GM12878 (cell line): ENCODE results near the gene MSRB1. TPM values are rescaled to one million over a fixed set of nuclear protein-coding genes. Genes with fewer than 3 reads are reported as not detected.

ENCODE experiments used
- ATAC-seq: fragments of 200-7000 bp; cut with Tn5 transposase; 3 replicates; pipeline ENCODE4 v1.9.1; 2020; ENCODE audit warnings: mild to moderate bottlenecking, moderate library complexity
- BruUV-seq: library from RNA; stranded (reverse); fragments of 400-500 nt; replicated peaks from 2 replicates; lab custom pipeline; 2021; lab: Mats Ljungman, UMichigan
- CTCF ChIA-PET: fragments of 300-600 bp; sonication (Branson Sonifier 250); formaldehyde crosslinking; extraction: SDS; loops from one replicate; lab custom pipeline; 2021; ENCODE audit warnings: inconsistent platforms; lab: Yijun Ruan, JAX
- POLR2A ChIA-PET: fragments of 350-600 bp; formaldehyde crosslinking; extraction: SDS; loops from one replicate; lab custom pipeline; 2021; ENCODE audit warnings: inconsistent platforms; lab: Charles Lee
- RAD21 ChIA-PET: fragments of 300-600 bp; sonication (Branson Sonifier 250); formaldehyde crosslinking; loops from one replicate; lab custom pipeline; 2023; ENCODE audit warnings: antibody characterized with exemption; ENCODE audit not compliant: unreplicated experiment; lab: Charles Lee
- SMC1A ChIA-PET: fragments of 300-600 bp; sonication (Branson Sonifier 250); formaldehyde crosslinking; loops from one replicate; lab custom pipeline; 2023; ENCODE audit not compliant: unreplicated experiment, uncharacterized antibody; lab: Charles Lee
- DNase-seq: peaks from one replicate; pipeline ENCODE4 v3.0.0-alpha.2; 2011; ENCODE audit warnings: low read depth, low spot score
- FAIRE-seq: peaks from 3 replicates; lab custom pipeline; 2011; peaks lifted over from hg19 to GRCh38; lab: Jason Lieb, UNC
- H2AFZ ChIP-seq: 2 replicates; pipeline ENCODE4 v1.6.0; 2011; ENCODE audit warnings: low read depth, low read length, control low read depth; ENCODE audit not compliant: control insufficient read depth
- H3K27ac ChIP-seq: 2 replicates; pipeline ENCODE4 v1.5.1; 2011; ENCODE audit warnings: control low read depth; ENCODE audit not compliant: control insufficient read depth, insufficient read depth
- H3K27me3 ChIP-seq, 2 experiments: replicated peaks in 1 of 2; 2 replicates each; pipeline versions ENCODE4 v1.6.0 to v1.6.1; 2011; ENCODE audit warnings: low read length in 1 of 2; ENCODE audit not compliant: control insufficient read depth in 2 of 2, insufficient read depth in 2 of 2
- H3K36me3 ChIP-seq, 2 experiments: 2 replicates each; pipeline ENCODE4 v1.5.1; 2011; ENCODE audit warnings: low read length in 1 of 2; ENCODE audit not compliant: control insufficient read depth in 2 of 2, insufficient read depth in 2 of 2
- H3K4me1 ChIP-seq: 2 replicates; pipeline ENCODE4 v1.6.1; 2011; ENCODE audit warnings: mild to moderate bottlenecking, low read length, moderate library complexity, mixed read lengths; ENCODE audit not compliant: control insufficient read depth, insufficient read depth
- H3K4me2 ChIP-seq: 2 replicates; pipeline ENCODE4 v1.6.0; 2011; ENCODE audit warnings: control low read depth; ENCODE audit not compliant: control insufficient read depth, insufficient read depth
- H3K4me3 ChIP-seq: fragments of 200-600 bp; sonication (generic); 2 replicates; pipeline ENCODE4 v1.5.1; 2016
- H3K79me2 ChIP-seq: 2 replicates; pipeline ENCODE4 v1.6.0; 2011; ENCODE audit warnings: low read length; ENCODE audit not compliant: control insufficient read depth, insufficient read depth
- H3K9ac ChIP-seq: 2 replicates; pipeline ENCODE4 v1.8.0; 2011; ENCODE audit warnings: low read length, control low read depth, mixed read lengths; ENCODE audit not compliant: control insufficient read depth, insufficient read depth
- H3K9me3 ChIP-seq: replicated peaks from 3 replicates; pipeline ENCODE4 v1.5.1; 2011; ENCODE audit warnings: mild to moderate bottlenecking, low read length; ENCODE audit not compliant: control insufficient read depth, insufficient read depth
- H4K20me1 ChIP-seq: 2 replicates; pipeline ENCODE4 v1.6.0; 2011; ENCODE audit not compliant: control insufficient read depth, insufficient read depth
- FOXK2 ChIP-seq: fragments of 450-650 bp; IDR thresholded peaks from 2 replicates; pipeline ENCODE4 v1.6.1; 2017; ENCODE audit warnings: mild to moderate bottlenecking, moderate library complexity
- HDAC6 ChIP-seq: fragments of 200-600 bp; sonication (generic); IDR thresholded peaks from one replicate; pipeline ENCODE4 v1.8.0; 2017; ENCODE audit warnings: antibody characterized with exemption; ENCODE audit not compliant: unreplicated experiment
- IRF5 ChIP-seq: fragments of 450-650 bp; IDR thresholded peaks from 2 replicates; pipeline ENCODE4 v1.6.1; 2017; ENCODE audit warnings: borderline replicate concordance
- NFYB ChIP-seq: IDR thresholded peaks from 2 replicates; pipeline ENCODE4 v1.6.1; 2011; ENCODE audit warnings: low read depth, mild to moderate bottlenecking, low read length, improper control_type of control experiment, moderate library complexity; ENCODE audit not compliant: insufficient read depth
- POLR2AphosphoS5 ChIP-seq: IDR thresholded peaks from 2 replicates; pipeline ENCODE4 v1.6.1; 2011; ENCODE audit warnings: mild to moderate bottlenecking, low read length, inconsistent platforms
- REST ChIP-seq: IDR thresholded peaks from 2 replicates; pipeline ENCODE4 v1.6.1; 2012; ENCODE audit warnings: mild to moderate bottlenecking, low read depth, low read length
- SREBF2 ChIP-seq: IDR thresholded peaks from 2 replicates; pipeline ENCODE4 v1.6.1; 2012; ENCODE audit warnings: mild to moderate bottlenecking, low read length
- WRNIP1 ChIP-seq: IDR thresholded peaks from 2 replicates; pipeline ENCODE4 v1.6.1; 2011; ENCODE audit warnings: low read depth, low read length, improper control_type of control experiment, borderline replicate concordance
- WGBS: methylation state at CpG from one replicate; pipeline ENCODE4 v1.1.6; 2016; ENCODE audit warnings: low lambda C conversion rate; ENCODE audit not compliant: insufficient replicate concordance, insufficient coverage; ENCODE audit errors: missing lambda C conversion rate; 5-methylcytosine and 5-hydroxymethylcytosine counted together
- in situ Hi-C: fragments of 300-500 bp; cut with MboI; formaldehyde crosslinking; loops from 9 replicates; pipeline ENCODE4 v1.14.3; 2018; ENCODE audit warnings: mixed read lengths
- intact Hi-C: fragments of 100-400 bp; cut with micrococcal nuclease; formaldehyde crosslinking; loops from one replicate; pipeline ENCODE4 v1.14.2; 2022; ENCODE audit not compliant: unreplicated experiment
- polyA plus RNA-seq, 11 experiments: library from polyadenylated mRNA; depleted of rRNA in 4 of 11; unstranded in 6 of 11; stranded (reverse) in 5 of 11; fragments of >200 nt; fragmentation: Nextera tagmentation in 4 of 11; fragmentation: Illumina TruSeq in 1 of 11; extraction: Ambion mirVana in 4 of 11; extraction: Trizol in 1 of 11; gene quantifications; 1 replicate in 1 of 11; 2 replicates in 10 of 11; pipeline versions ENCODE4 v1.2.1 to v1.2.3, GENCODE V29; 2011 to 2016; ENCODE audit warnings: inconsistent platforms in 2 of 11, missing spikeins in 2 of 11, low read depth in 1 of 11
- total RNA-seq, 4 experiments: library from RNA; depleted of rRNA in 3 of 4; stranded (reverse); fragments of >200 nt in 3 of 4; fragmentation: Illumina TruSeq in 1 of 4; extraction: Trizol in 1 of 4; gene quantifications; 2 replicates each; pipeline versions ENCODE4 v1.2.1 to v1.2.3, GENCODE V29; 2013 to 2021
- TF ChIP-seq, protein P1 (sequence below): fragments of 450-650 bp; IDR thresholded peaks from 2 replicates; pipeline ENCODE4 v1.6.1; 2016; ENCODE audit warnings: mild to moderate bottlenecking

MSRB1 gene
- total and polyA plus RNA-seq, 10 of the 15 experiments (the other 5 are each of a cell fraction or from before 2014, with no cell fraction given), result 5.1 to 48.6 (median 25.7) TPM

DNA sequence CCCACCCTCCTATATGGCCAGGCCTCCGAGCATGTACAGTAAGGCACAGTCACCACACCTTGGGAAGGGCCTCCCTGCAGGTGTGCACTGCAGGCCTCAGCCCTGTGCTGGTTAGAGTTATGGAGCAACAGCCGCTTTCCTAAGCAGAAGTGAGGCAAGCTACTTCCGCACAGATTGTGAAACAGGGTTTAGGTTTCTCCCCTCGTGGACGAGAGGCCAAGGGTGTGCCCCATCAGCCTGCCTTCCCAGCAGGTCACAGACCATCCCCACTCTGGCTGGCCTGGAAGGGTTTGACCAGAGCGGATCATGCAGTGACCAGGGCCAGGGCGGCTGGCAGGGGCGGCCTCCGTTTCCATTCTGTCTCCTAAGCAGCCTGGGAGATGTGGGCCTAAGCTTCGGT lies 4.7 kb downstream of the MSRB1 start:
- H3K27me3 ChIP-seq, result no peaks in the 10 kb centered on the region
- H3K4me3 ChIP-seq, result no peak overlapping the region
- peaks cover 18% of the 10 kb centered on the region for H3K79me2 ChIP-seq
- POLR2A ChIA-PET, result no interaction called here
- H3K4me1 ChIP-seq, result peaks cover 3% of the 10 kb centered on the region; the same call in 1 of the 2 replicates
- ATAC-seq (no peak), FAIRE-seq (no peak), DNase-seq (no peak)
- no peaks in the 10 kb centered on the region for H3K9me3 ChIP-seq
- in situ Hi-C loops, result loop anchor here (10.0 kb wide), 1 partner anchor 74 kb away; no protein-coding TSS in a partner anchor
- TF ChIP-seq WRNIP1 (no peak), NFYB (no peak), POLR2AphosphoS5 (no peak), SREBF2 (no peak), FOXK2 (no peak), HDAC6 (no peak), REST (no peak), IRF5 (no peak)
- TF ChIP-seq, protein P1, sequence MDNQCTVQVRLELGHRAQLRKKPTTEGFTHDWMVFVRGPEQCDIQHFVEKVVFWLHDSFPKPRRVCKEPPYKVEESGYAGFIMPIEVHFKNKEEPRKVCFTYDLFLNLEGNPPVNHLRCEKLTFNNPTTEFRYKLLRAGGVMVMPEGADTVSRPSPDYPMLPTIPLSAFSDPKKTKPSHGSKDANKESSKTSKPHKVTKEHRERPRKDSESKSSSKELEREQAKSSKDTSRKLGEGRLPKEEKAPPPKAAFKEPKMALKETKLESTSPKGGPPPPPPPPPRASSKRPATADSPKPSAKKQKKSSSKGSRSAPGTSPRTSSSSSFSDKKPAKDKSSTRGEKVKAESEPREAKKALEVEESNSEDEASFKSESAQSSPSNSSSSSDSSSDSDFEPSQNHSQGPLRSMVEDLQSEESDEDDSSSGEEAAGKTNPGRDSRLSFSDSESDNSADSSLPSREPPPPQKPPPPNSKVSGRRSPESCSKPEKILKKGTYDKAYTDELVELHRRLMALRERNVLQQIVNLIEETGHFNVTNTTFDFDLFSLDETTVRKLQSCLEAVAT, result no peak
- TF ChIP-seq, all 136 proteins: peak for 0
- RAD21 ChIA-PET, result no interaction called here
- H3K27ac ChIP-seq, result no peak overlapping the region
- no peak overlapping the region for H2AFZ ChIP-seq
- SMC1A ChIA-PET, result no interaction called here
- no peak overlapping the region for H3K9ac ChIP-seq
- CTCF ChIA-PET, result no interaction called here
- 91% methylated on average over 10 of the region's 10 CpGs for WGBS
- H3K4me2 ChIP-seq, result no peak overlapping the region
- intact Hi-C loops, result no loop called here
- BruUV-seq, result TSS peak; percentile 22
- peaks cover 0 to 5% of the 10 kb centered on the region in 2 experiments; a peak in 3 of 4 replicates for H3K36me3 ChIP-seq
- H4K20me1 ChIP-seq, result no peaks in the 10 kb centered on the region
